ENCODE measurements around the gene SCYGR7. TPM values are rescaled to one million over a fixed set of nuclear protein-coding genes. Genes with fewer than 3 reads are reported as not detected.

The SCYGR7 gene
- total and polyA plus RNA-seq, 8 donors, result not detected

- H3K27me3 ChIP-seq, result no peaks in the 10 kb centered on the region
- H3K4me3 ChIP-seq, result no peak overlapping the region
- TF ChIP-seq, protein P1, sequence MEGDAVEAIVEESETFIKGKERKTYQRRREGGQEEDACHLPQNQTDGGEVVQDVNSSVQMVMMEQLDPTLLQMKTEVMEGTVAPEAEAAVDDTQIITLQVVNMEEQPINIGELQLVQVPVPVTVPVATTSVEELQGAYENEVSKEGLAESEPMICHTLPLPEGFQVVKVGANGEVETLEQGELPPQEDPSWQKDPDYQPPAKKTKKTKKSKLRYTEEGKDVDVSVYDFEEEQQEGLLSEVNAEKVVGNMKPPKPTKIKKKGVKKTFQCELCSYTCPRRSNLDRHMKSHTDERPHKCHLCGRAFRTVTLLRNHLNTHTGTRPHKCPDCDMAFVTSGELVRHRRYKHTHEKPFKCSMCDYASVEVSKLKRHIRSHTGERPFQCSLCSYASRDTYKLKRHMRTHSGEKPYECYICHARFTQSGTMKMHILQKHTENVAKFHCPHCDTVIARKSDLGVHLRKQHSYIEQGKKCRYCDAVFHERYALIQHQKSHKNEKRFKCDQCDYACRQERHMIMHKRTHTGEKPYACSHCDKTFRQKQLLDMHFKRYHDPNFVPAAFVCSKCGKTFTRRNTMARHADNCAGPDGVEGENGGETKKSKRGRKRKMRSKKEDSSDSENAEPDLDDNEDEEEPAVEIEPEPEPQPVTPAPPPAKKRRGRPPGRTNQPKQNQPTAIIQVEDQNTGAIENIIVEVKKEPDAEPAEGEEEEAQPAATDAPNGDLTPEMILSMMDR (IDR thresholded peaks at IDR 0.05), result no peak
- H3K9me3 ChIP-seq, result no peaks in the 10 kb centered on the region
- no peaks in the 10 kb centered on the region for H3K36me3 ChIP-seq
- peaks cover 0 to 5% of the 10 kb centered on the region in 2 donors for H3K4me1 ChIP-seq
- intact Hi-C loops (cut with DNase I), result no loop called here
- peak; percentile 86 for ATAC-seq
- peak overlapping the region; percentile 20 to 63 for H3K27ac ChIP-seq
- DNase-seq, result peak in 1 of 4 donors; percentile 7
Measured at GRCh38 chr2:227703280-227703732, 24.8 kb upstream of the SCYGR7 start.

DNA sequence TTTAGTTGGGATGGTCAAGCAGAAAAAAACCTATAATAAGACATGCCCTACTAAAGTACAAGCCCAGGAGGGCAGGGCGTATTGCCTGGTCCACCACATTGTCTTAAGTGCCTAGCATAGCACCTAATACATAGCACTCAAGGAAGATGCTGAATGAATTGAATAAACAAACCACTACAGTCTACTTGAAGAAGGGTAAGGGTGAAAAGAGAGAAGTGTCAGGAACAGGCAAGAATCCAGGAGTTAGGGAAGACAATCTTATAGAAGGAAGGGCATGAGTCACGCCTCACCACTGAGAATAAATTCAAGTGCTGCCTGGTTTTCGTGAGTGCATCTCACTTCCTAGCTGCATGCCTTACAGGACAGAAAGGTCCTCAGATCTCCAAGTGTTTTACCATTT is 24.2 kb upstream of the SCYGR7 start:
- Histone ChIP-seq H3K4me1 (peaks cover 0 to 5% of the 10 kb centered on the region in 2 donors), H3K27ac (peak overlapping the region; percentile 20 to 63), H3K36me3 (no peaks in the 10 kb centered on the region), H3K27me3 (no peaks in the 10 kb centered on the region), H3K4me3 (no peak overlapping the region), H3K9me3 (no peaks in the 10 kb centered on the region)
- ATAC-seq, result peak; percentile 80
- TF ChIP-seq, protein P1 (IDR thresholded peaks at IDR 0.05), result no peak
- intact Hi-C loops (cut with DNase I), result no loop called here
- no peak for DNase-seq

- Histone ChIP-seq H3K9me3 (no peaks in the 10 kb centered on the region), H3K36me3 (no peaks in the 10 kb centered on the region), H3K4me1 (peaks cover 0 to 5% of the 10 kb centered on the region in 2 donors), H3K27ac (no peak overlapping the region), H3K4me3 (no peak overlapping the region), H3K27me3 (no peaks in the 10 kb centered on the region)
- intact Hi-C loops (cut with DNase I), result no loop called here
- DNase-seq (no peak), ATAC-seq (no peak)
- TF ChIP-seq, protein P1 (IDR thresholded peaks at IDR 0.05), result no peak
Measured at GRCh38 chr2:227706859-227707258, 21.3 kb upstream of the SCYGR7 start.

DNA sequence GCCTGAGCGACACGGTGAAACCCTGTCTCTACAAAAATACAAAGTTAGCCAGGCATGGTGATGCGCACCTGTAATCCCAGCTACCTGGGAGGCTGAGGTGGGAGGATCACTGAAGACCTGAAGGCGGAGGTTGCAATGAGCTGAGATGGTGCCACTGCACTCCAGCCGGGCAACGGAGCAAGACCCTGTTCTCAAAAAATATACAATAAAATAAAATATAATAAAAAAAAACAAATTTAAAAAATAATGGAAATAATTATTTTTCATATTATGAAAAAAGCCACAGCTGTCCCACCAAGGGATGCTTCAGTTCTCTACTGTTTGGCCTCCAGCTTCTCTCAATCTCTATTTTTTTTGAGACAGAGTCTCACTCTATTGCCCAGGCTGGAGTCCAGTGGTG is 20.7 kb upstream of the SCYGR7 start:
- H3K27me3 ChIP-seq, result no peaks in the 10 kb centered on the region
- no peak overlapping the region for H3K27ac ChIP-seq
- DNase-seq, result no peak
- intact Hi-C loops (cut with DNase I), result no loop called here
- no peaks in the 10 kb centered on the region for H3K9me3 ChIP-seq
- no peaks in the 10 kb centered on the region for H3K36me3 ChIP-seq
- peaks cover 0 to 5% of the 10 kb centered on the region in 2 donors for H3K4me1 ChIP-seq
- TF ChIP-seq, protein P1 (IDR thresholded peaks at IDR 0.05), result no peak
- H3K4me3 ChIP-seq, result no peak overlapping the region
- ATAC-seq, result no peak

DNA sequence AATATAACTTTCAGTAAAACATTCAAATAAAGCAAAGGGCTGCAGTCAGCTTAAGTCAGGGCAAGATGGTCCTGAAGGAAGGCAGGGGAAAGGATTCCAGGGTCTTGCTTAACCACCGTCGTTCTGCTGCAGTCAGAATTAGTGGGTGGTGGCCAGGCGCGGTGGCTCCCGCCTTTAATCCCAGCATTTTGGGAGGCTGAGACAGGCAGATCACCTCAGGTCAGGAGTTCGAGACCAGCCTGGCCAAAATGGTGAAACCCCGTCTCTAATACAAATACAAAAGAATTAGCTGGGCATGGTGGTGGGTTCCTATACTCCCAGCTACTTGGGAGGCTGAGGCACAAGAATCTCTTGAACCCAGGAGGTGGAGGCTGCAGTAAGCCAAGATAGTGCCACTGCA is 17.1 kb upstream of the SCYGR7 start:
- no peaks in the 10 kb centered on the region for H3K36me3 ChIP-seq
- no peak for DNase-seq

More for the DNA sequence above, 17.1 kb upstream of the SCYGR7 start:
- H3K9me3 ChIP-seq, result no peaks in the 10 kb centered on the region
- no peak overlapping the region for H3K27ac ChIP-seq
- no peaks in the 10 kb centered on the region for H3K27me3 ChIP-seq
- H3K4me3 ChIP-seq, result no peak overlapping the region
- ATAC-seq, result no peak
- no peaks in the 10 kb centered on the region for H3K4me1 ChIP-seq
- TF ChIP-seq, protein P1 (IDR thresholded peaks at IDR 0.05), result no peak
- intact Hi-C loops (cut with DNase I), result no loop called here
